K562 (cell line): Measurements from ENCODE around the gene GPR119. TPM values are rescaled to one million over a fixed set of nuclear protein-coding genes. Genes with fewer than 3 reads are reported as not detected.

Experiments used
- ATAC-seq: fragments of 200-7000 bp; cut with Tn5 transposase; 3 replicates; pipeline ENCODE4 v1.9.1; 2020; ENCODE audit warnings: moderate library complexity
- BruUV-seq: library from RNA; stranded (reverse); fragments of 400-500 nt; replicated peaks from 2 replicates; lab custom pipeline; 2021; lab: Mats Ljungman, UMichigan
- CTCF ChIA-PET: fragments of 300-600 bp; formaldehyde crosslinking; extraction: SDS; loops from one replicate; lab custom pipeline; 2021; ENCODE audit warnings: low intra/inter-chr PET ratio; lab: Yijun Ruan, JAX
- POLR2A ChIA-PET: fragments of 300-600, 350-650 bp; sonication (Branson Sonifier 250); formaldehyde crosslinking; extraction: SDS; loops from one replicate; lab custom pipeline; 2021; ENCODE audit warnings: antibody characterized with exemption, inconsistent platforms; lab: Yijun Ruan, JAX
- DNase-seq, 4 experiments: peaks; one replicate each; pipeline versions ENCODE4 v3.0.0 to v3.0.0-alpha.2; 2011 to 2018; ENCODE audit warnings: low spot score in 3 of 4, mixed read lengths in 3 of 4; ENCODE audit errors: extremely low read depth in 1 of 4
- FAIRE-seq: peaks from 2 replicates; lab custom pipeline; 2011; peaks lifted over from hg19 to GRCh38; lab: Jason Lieb, UNC
- H2AFZ ChIP-seq: 2 replicates; pipeline ENCODE4 v1.6.0; 2011; ENCODE audit warnings: low read depth, low read length, control low read depth, inconsistent platforms
- H3K27ac ChIP-seq: fragments of 200-600 bp; 3 replicates; pipeline ENCODE4 v1.8.0; 2011; ENCODE audit warnings: low read depth, mild to moderate bottlenecking, control low read depth, inconsistent platforms, low read length, moderate library complexity, mixed read lengths; ENCODE audit errors: extremely low read depth
- H3K27me3 ChIP-seq, 2 experiments: fragments of 300-600 bp in 1 of 2; 2 replicates in 1 of 2; 3 replicates in 1 of 2; pipeline versions ENCODE4 v1.6.0 to v1.8.0; 2011; ENCODE audit warnings: inconsistent platforms in 2 of 2, low read length in 2 of 2, mild to moderate bottlenecking in 1 of 2, mixed read lengths in 1 of 2, moderate library complexity in 1 of 2; ENCODE audit not compliant: control insufficient read depth in 2 of 2, insufficient read depth in 2 of 2
- H3K36me3 ChIP-seq: fragments of 300-600 bp; 3 replicates; pipeline ENCODE4 v1.8.0; 2011; ENCODE audit warnings: mild to moderate bottlenecking, low read length, inconsistent platforms; ENCODE audit not compliant: control insufficient read depth, insufficient read depth
- H3K4me1 ChIP-seq, 2 experiments: fragments of 200-600 bp in 1 of 2; replicated peaks in 1 of 2; 2 replicates in 1 of 2; 3 replicates in 1 of 2; pipeline versions ENCODE4 v1.5.1 to v1.8.0; 2011; ENCODE audit warnings: inconsistent platforms in 2 of 2, low read length in 2 of 2, mild to moderate bottlenecking in 1 of 2, mixed read lengths in 1 of 2, moderate library complexity in 1 of 2; ENCODE audit not compliant: control insufficient read depth in 2 of 2, insufficient read depth in 2 of 2
- H3K4me2 ChIP-seq: 2 replicates; pipeline ENCODE4 v1.6.1; 2011; ENCODE audit warnings: low read length, control low read depth, inconsistent platforms, mixed read lengths; ENCODE audit not compliant: insufficient read depth
- H3K4me3 ChIP-seq: fragments of 200-600 bp; sonication (generic), shearing (Covaris generic); 2 replicates; pipeline ENCODE4 v1.5.1; 2016; ENCODE audit warnings: control low read depth, inconsistent platforms
- H3K79me2 ChIP-seq: fragments of 200-600 bp; 3 replicates; pipeline ENCODE4 v1.8.0; 2011; ENCODE audit warnings: low read length, inconsistent platforms; ENCODE audit not compliant: control insufficient read depth, insufficient read depth
- H3K9ac ChIP-seq, 2 experiments: 2 replicates each; pipeline versions ENCODE4 v1.6.0 to v1.6.1; 2011; ENCODE audit warnings: low read depth in 2 of 2, low read length in 2 of 2, control low read depth in 1 of 2, inconsistent platforms in 1 of 2, mild to moderate bottlenecking in 1 of 2, mixed read lengths in 1 of 2; ENCODE audit not compliant: insufficient read depth in 1 of 2
- H3K9me1 ChIP-seq: one replicate; pipeline ENCODE4 v1.6.0; 2011; ENCODE audit warnings: inconsistent platforms, mild to moderate bottlenecking, low read length, moderate library complexity; ENCODE audit not compliant: control insufficient read depth, insufficient read depth
- H3K9me3 ChIP-seq: replicated peaks from 2 replicates; pipeline ENCODE4 v1.5.1; 2011; ENCODE audit warnings: low read depth, low read length, inconsistent platforms; ENCODE audit not compliant: control insufficient read depth, insufficient read depth
- H4K20me1 ChIP-seq: replicated peaks from 2 replicates; pipeline ENCODE4 v1.6.1; 2011; ENCODE audit warnings: low read length, inconsistent platforms, mixed read lengths; ENCODE audit not compliant: control insufficient read depth, insufficient read depth
- ASH1L ChIP-seq: fragments of 450-650 bp; IDR thresholded peaks from 2 replicates; pipeline ENCODE4 v1.6.1; 2018; ENCODE audit warnings: borderline replicate concordance, mild to moderate bottlenecking, low read depth; ENCODE audit not compliant: partially characterized antibody
- CHCHD3 ChIP-seq: fragments of 250-450 bp; sonication (Bioruptor Pico); IDR thresholded peaks from 2 replicates; pipeline ENCODE4 v2.1.2; 2022; ENCODE audit warnings: mild to moderate bottlenecking
- IRF2 ChIP-seq: sonication (generic); formaldehyde crosslinking; IDR thresholded peaks from 2 replicates; pipeline ENCODE4 v1.8.1; 2022; ENCODE audit warnings: mild to moderate bottlenecking, missing genetic modification reagents
- ZNF274 ChIP-seq: IDR thresholded peaks from 2 replicates; pipeline ENCODE4 v1.6.1; 2011; ENCODE audit warnings: low read depth, mild to moderate bottlenecking, low read length, moderate library complexity, borderline replicate concordance
- WGBS: fragments of 100-300 bp; shearing (Covaris generic); methylation state at CpG from one replicate; pipeline ENCODE4 v1.1.6; 2016; ENCODE audit warnings: low coverage, mixed read lengths; ENCODE audit not compliant: insufficient coverage; ENCODE audit errors: missing lambda C conversion rate; 5-methylcytosine and 5-hydroxymethylcytosine counted together
- in situ Hi-C: fragments of 300-500 bp; cut with MboI; formaldehyde crosslinking; loops from 4 replicates; pipeline ENCODE4 v1.15.0; 2018; ENCODE audit warnings: inconsistent platforms, mixed read lengths
- intact Hi-C: fragments of 100-400 bp; cut with micrococcal nuclease; formaldehyde crosslinking; loops from 2 replicates; pipeline ENCODE4 v1.14.2; 2022
- polyA plus RNA-seq, 8 experiments: library from polyadenylated mRNA; depleted of rRNA in 4 of 8; stranded (reverse) in 5 of 8; unstranded in 3 of 8; fragments of >200 nt; fragmentation: Nextera tagmentation in 2 of 8; fragmentation: Illumina TruSeq in 1 of 8; extraction: Ambion mirVana in 2 of 8; extraction: Trizol in 1 of 8; gene quantifications; 2 replicates each; pipeline versions ENCODE4 v1.2.1 to v1.2.3, GENCODE V29; 2011 to 2014; ENCODE audit warnings: inconsistent platforms in 1 of 8, missing spikeins in 1 of 8
- total RNA-seq, 7 experiments: library from RNA; depleted of rRNA in 6 of 7; stranded (reverse); fragments of >200 nt in 6 of 7; fragmentation: Illumina TruSeq in 2 of 7; extraction: Trizol in 2 of 7; gene quantifications; 2 replicates each; pipeline versions ENCODE4 v1.2.1 to v1.2.3, GENCODE V29; 2011 to 2021; ENCODE audit warnings: low replicate concordance in 1 of 7
- TF ChIP-seq, protein P1 (sequence below), 2 experiments: fragments of 450-650 bp in 1 of 2; sonication (generic) in 1 of 2; formaldehyde crosslinking; conservative IDR thresholded peaks; 2 replicates each; pipeline versions ENCODE4 v1.4.0 to v1.8.1; 2020 to 2022; ENCODE audit warnings: mild to moderate bottlenecking in 1 of 2, missing genetic modification reagents in 1 of 2

Gene GPR119
- total and polyA plus RNA-seq, 9 of the 15 experiments (the other 6 are each of a cell fraction or from before 2014, with no cell fraction given), result not detected

DNA sequence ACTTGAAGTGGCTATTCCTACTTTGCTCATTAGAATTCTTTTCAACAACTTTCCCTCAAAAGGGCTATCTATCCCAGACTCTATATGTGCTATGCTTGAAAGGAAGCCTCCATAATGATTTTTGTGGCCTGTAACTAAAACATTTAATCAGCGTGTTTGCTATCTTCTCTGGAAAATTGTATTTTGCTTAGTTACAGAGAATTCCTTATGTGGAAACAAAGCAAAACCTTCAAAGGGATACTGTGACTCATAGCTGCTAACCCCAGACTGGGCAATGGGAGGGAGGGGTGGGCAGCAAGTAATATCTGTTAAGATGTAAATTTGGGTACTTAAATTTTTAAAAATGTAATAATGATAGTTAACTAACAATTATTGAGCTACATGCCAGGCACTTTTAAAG is 42.1 kb downstream of the GPR119 start:
- DNase-seq (no peak), FAIRE-seq (no peak), ATAC-seq (no peak)
- H4K20me1 ChIP-seq, result no peaks in the 10 kb centered on the region
- H3K4me2 ChIP-seq, result no peak overlapping the region
- intact Hi-C loops (no loop called here), in situ Hi-C loops (no loop called here)
- H3K4me3 ChIP-seq, result no peak overlapping the region
- no peaks in the 10 kb centered on the region for H3K9me3 ChIP-seq
- no peak overlapping the region for H3K27ac ChIP-seq
- no peaks in the 10 kb centered on the region for H3K27me3 ChIP-seq
- ChIA-PET CTCF (no interaction called here), POLR2A (no interaction called here)
- H3K9ac ChIP-seq, result no peak overlapping the region
- H3K36me3 ChIP-seq, result no peaks in the 10 kb centered on the region; the same call in 2 of the 3 replicates
- 62% methylated on average over 1 of the region's 1 CpG for WGBS
- H3K79me2 ChIP-seq, result no peaks in the 10 kb centered on the region
- no TSS peak for BruUV-seq
- no peak overlapping the region for H2AFZ ChIP-seq
- TF ChIP-seq ASH1L, result no peak
- TF ChIP-seq, all 486 proteins: peak for 0
- Histone ChIP-seq H3K4me1 (peaks cover 5 to 6% of the 10 kb centered on the region in 2 experiments; a peak in 2 of 5 replicates), H3K9me1 (no peaks in the 10 kb centered on the region)

- Histone ChIP-seq H3K4me1 (peaks cover 5 to 11% of the 10 kb centered on the region in 2 experiments; a peak in 3 of 5 replicates), H3K4me3 (peak overlapping the region; percentile 90), H3K79me2 (no peaks in the 10 kb centered on the region), H2AFZ (peak overlapping the region; percentile 96), H3K27me3 (no peaks in the 10 kb centered on the region), H3K36me3 (no peaks in the 10 kb centered on the region), H3K9me1 (no peaks in the 10 kb centered on the region), H3K4me2 (peak overlapping the region; percentile 93), H3K9me3 (no peaks in the 10 kb centered on the region), H3K27ac (no peak overlapping the region; the same call in 2 of the 3 replicates), H3K9ac (peak overlapping the region; percentile 95 to 98; a peak in 3 of 4 replicates), H4K20me1 (no peaks in the 10 kb centered on the region)
- CTCF ChIA-PET, result no interaction called here
- POLR2A ChIA-PET, result interaction anchor here (0.6 to 1.0 kb wide), 6 partner anchors 8 to 243 kb away, joined by 3 to 5 read pairs (median 3); no protein-coding TSS in a partner anchor
- TSS peak; percentile 64 for BruUV-seq
- in situ Hi-C loops, result no loop called here
- TF ChIP-seq, protein P1, sequence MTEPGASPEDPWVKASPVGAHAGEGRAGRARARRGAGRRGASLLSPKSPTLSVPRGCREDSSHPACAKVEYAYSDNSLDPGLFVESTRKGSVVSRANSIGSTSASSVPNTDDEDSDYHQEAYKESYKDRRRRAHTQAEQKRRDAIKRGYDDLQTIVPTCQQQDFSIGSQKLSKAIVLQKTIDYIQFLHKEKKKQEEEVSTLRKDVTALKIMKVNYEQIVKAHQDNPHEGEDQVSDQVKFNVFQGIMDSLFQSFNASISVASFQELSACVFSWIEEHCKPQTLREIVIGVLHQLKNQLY (CRISPR knock-in tag; conservative IDR thresholded peaks at IDR 0.05), result no peak
- no peak for TF ChIP-seq ZNF274
- no peak for TF ChIP-seq IRF2
- no peak for TF ChIP-seq CHCHD3 (CRISPR knock-in tag)
- no peak for DNase-seq
- intact Hi-C loops, result no loop called here
- 2% methylated on average over 9 of the region's 9 CpGs for WGBS
- FAIRE-seq, result no peak
- no peak for ATAC-seq
Measured at GRCh38 chrX:130340271-130340670, 45.2 kb downstream of the GPR119 start.
